Spleen (tissue), 11 donors: Measurements from ENCODE around the gene DISP2. TPM values are rescaled to one million over a fixed set of nuclear protein-coding genes. Genes with fewer than 3 reads are reported as not detected.

Source experiments
- DNase-seq: peaks from one replicate; pipeline ENCODE4 v3.0.0-alpha.2; 2020
- H3K27ac ChIP-seq, 8 donors: fragments of 200-600 bp; sonication (generic) in 7 of 8; 1 replicate in 4 of 8; 2 replicates in 4 of 8; pipeline versions ENCODE4 v1.5.0 to v1.8.0; 2016 to 2021; ENCODE audit warnings: inconsistent platforms in 4 of 8, mild to moderate bottlenecking in 4 of 8, moderate library complexity in 1 of 8
- H3K27me3 ChIP-seq, 7 donors: fragments of 200-600 bp; sonication (generic) in 6 of 7; replicated peaks in 1 of 7; 1 replicate in 4 of 7; 2 replicates in 3 of 7; pipeline versions ENCODE4 v1.5.0 to v1.8.0; 2016 to 2021; ENCODE audit warnings: inconsistent platforms in 3 of 7, mild to moderate bottlenecking in 1 of 7
- H3K36me3 ChIP-seq, 6 donors: fragments of 200-600 bp; sonication (generic) in 5 of 6; 1 replicate in 4 of 6; 2 replicates in 2 of 6; pipeline versions ENCODE4 v1.5.0 to v1.8.0; 2016 to 2021; ENCODE audit warnings: inconsistent platforms in 2 of 6
- H3K4me1 ChIP-seq, 6 donors: fragments of 200-600 bp; sonication (generic) in 5 of 6; 1 replicate in 3 of 6; 2 replicates in 3 of 6; pipeline versions ENCODE4 v1.5.0 to v1.8.0; 2016 to 2021; ENCODE audit warnings: inconsistent platforms in 3 of 6
- H3K4me3 ChIP-seq, 8 donors: fragments of 200-600 bp; sonication (generic) in 7 of 8; 1 replicate in 4 of 8; 2 replicates in 4 of 8; pipeline versions ENCODE4 v1.5.0 to v1.8.0; 2016 to 2021; ENCODE audit warnings: inconsistent platforms in 4 of 8, mild to moderate bottlenecking in 4 of 8, moderate library complexity in 2 of 8
- H3K9me3 ChIP-seq, 8 donors: fragments of 200-600 bp; sonication (generic) in 7 of 8; 1 replicate in 4 of 8; 2 replicates in 4 of 8; pipeline versions ENCODE4 v1.5.0 to v1.8.0; 2016 to 2021; ENCODE audit warnings: inconsistent platforms in 4 of 8
- POLR2A ChIP-seq, 3 donors: fragments of 450-650 bp; IDR thresholded peaks; one replicate each; pipeline ENCODE4 v1.5.1; 2017; ENCODE audit warnings: antibody characterized with exemption in 3 of 3, mild to moderate bottlenecking in 1 of 3
- POLR2AphosphoS5 ChIP-seq, 3 donors: sonication (generic); formaldehyde crosslinking; IDR thresholded peaks; one replicate each; pipeline ENCODE4 v1.5.1; 2017; ENCODE audit warnings: antibody characterized with exemption in 3 of 3
- WGBS, 5 donors: extraction: QIAGEN DNeasy Blood & Tissue Kit in 3 of 5; methylation state at CpG; one replicate each; pipeline versions ENCODE4 v1.1.5 to v1.1.7; 2013 to 2018; 5-methylcytosine and 5-hydroxymethylcytosine counted together
- intact Hi-C: fragments of 100-400 bp; cut with DNase I; formaldehyde crosslinking; loops from one replicate; pipeline ENCODE4 v1.15.0; 2023; ENCODE audit warnings: low total_unique reads
- polyA plus RNA-seq, 3 donors: library from polyadenylated mRNA; stranded (reverse); fragments of 200-250 nt; gene quantifications; one replicate each; pipeline ENCODE4 v1.2.1, GENCODE V29; 2013
- total RNA-seq, 7 donors: library from RNA; depleted of rRNA in 3 of 7; stranded (reverse); fragments of >200 nt in 3 of 7; fragmentation: NEBNext Ultra II Directional in 4 of 7; extraction: Animal tissue kit (Norgen Biotek cat#: 25700) in 4 of 7; gene quantifications; one replicate each; pipeline versions ENCODE4 v1.1.0 to v1.2.1, GENCODE V29; 2016 to 2021
- TF ChIP-seq, protein P1 (sequence below), 11 experiments: fragments of 200-600 bp in 7 of 11; fragments of 450-650 bp in 4 of 11; sonication (generic) in 4 of 11; IDR thresholded peaks in 8 of 11; conservative IDR thresholded peaks in 3 of 11; 1 replicate in 7 of 11; 2 replicates in 4 of 11; pipeline versions ENCODE4 v1.4.0 to v1.8.0; 2016 to 2021; ENCODE audit warnings: antibody characterized with exemption in 11 of 11, inconsistent platforms in 4 of 11, mild to moderate bottlenecking in 1 of 11
- donor health status: healthy with polysubstance abuse.
- donor health status: DM: no; HTN: no; CAD: no; lungs with moderate emphysema.
- donor health status: DM: no; HTN: no; CAD: no.
- donor health status: Bipolar disorder and iron deficiency.
- donor health status: healthy.
- donor health status: DM: no; HTN: no; CAD: no.
- donor health status: DM: yes; HTN: yes; CAD: no.

DISP2 gene
- total and polyA plus RNA-seq, 10 donors = 0.05 to 3.0 (median 0.54) TPM; not detected in 1

DNA sequence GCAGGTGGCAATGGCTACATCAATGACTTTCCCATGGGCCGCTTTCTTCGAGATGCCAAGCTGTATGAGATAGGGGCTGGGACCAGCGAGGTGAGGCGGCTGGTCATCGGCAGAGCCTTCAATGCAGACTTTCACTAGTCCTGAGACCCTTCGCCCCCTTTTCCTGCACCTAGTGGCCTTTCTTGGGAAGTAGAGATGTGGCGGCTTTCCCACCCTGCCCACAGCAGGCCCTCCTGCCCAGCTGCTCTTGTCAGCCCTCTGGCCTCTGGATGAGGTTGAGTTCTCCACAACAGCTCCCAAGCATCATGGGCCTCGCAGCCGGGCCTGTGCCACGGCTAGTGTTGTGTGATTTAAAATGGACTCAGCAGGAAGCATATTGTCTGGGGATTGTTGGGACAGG is 60.1 kb downstream of the DISP2 start:
- H3K9me3 ChIP-seq = no peaks in the 10 kb centered on the region
- no peaks in the 10 kb centered on the region for H3K27me3 ChIP-seq
- H3K27ac ChIP-seq = no peak overlapping the region
- TF ChIP-seq, protein P1, sequence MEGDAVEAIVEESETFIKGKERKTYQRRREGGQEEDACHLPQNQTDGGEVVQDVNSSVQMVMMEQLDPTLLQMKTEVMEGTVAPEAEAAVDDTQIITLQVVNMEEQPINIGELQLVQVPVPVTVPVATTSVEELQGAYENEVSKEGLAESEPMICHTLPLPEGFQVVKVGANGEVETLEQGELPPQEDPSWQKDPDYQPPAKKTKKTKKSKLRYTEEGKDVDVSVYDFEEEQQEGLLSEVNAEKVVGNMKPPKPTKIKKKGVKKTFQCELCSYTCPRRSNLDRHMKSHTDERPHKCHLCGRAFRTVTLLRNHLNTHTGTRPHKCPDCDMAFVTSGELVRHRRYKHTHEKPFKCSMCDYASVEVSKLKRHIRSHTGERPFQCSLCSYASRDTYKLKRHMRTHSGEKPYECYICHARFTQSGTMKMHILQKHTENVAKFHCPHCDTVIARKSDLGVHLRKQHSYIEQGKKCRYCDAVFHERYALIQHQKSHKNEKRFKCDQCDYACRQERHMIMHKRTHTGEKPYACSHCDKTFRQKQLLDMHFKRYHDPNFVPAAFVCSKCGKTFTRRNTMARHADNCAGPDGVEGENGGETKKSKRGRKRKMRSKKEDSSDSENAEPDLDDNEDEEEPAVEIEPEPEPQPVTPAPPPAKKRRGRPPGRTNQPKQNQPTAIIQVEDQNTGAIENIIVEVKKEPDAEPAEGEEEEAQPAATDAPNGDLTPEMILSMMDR (IDR thresholded peaks at IDR 0.05 in 8 of 11, conservative IDR thresholded peaks at IDR 0.05 in 3 of 11) = no peak
- TF ChIP-seq POLR2A (IDR thresholded peaks at IDR 0.05) = no peak
- peak in 1 of 3 donors; percentile 20 for TF ChIP-seq POLR2AphosphoS5 (IDR thresholded peaks at IDR 0.05)
- no peak overlapping the region for H3K4me3 ChIP-seq
- no peak for DNase-seq
- WGBS, 5 donors = 92 to 97% (median 93%) methylated on average over 10 of the region's 10 CpGs
- H3K36me3 ChIP-seq = peaks cover 0 to 67% (median 56%) of the 10 kb centered on the region in 6 donors
- peaks cover 11 to 24% (median 21%) of the 10 kb centered on the region in 6 donors for H3K4me1 ChIP-seq
- intact Hi-C loops = loop anchor here (10.0 kb wide), 1 partner anchor 53 kb away; no protein-coding TSS in a partner anchor

DNA sequence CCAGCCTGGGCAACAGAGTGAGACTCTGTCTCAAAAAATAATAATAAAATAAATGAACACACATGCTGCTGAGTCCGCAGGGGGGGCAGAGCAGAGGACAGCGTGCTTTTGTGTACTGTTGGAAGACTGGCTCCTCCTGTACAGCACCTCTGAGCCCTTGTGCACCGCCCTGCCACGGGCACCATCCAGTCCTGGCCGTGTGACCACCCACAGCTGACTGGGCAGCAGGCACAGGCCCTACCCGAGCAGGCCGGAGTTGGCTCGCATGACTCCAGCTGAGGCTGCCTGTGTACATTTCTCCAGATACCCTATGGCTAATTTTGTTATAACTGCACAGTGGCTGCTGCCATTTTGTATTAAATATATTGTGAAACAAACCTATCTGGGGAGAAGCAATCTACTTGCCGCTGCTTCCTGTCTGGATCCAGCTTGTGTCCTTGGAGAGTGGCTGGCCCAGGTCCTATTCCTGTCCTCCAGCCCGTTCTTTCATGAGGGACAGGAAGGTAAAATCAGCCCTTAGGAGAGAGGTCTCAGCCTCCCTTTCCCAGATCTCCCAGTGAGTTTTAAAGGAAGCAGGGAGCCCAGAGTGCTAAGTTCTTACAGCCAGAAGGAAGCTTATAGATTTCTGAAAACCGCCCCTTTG is 62.2 kb downstream of the DISP2 start:
- no peaks in the 10 kb centered on the region for H3K9me3 ChIP-seq
- no peak for DNase-seq
- H3K27ac ChIP-seq = peak overlapping the region in 4 of 8 donors; percentile 38 to 65 (median 51)

DNA sequence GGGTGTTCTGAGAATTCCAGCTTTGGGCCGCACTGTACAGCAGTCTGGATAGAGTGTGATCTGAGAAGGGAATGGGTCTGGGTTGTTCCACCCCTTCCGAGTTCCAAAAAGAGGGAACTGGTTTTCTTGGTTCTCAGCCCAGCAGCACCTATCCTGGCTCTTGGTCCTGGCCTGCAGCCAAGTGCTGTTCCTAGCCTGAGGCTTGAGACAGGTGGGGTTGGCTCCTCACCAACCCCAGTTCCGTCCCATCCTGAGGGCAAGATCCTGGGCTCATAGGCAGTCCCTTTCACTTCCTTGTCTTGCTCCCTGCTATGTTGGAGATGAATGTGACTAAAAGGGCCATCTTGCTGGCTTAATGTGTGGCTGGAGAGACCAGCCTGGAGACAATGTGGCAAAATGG is 62.8 kb downstream of the DISP2 start:
- no peak for DNase-seq
- no peak for TF ChIP-seq POLR2AphosphoS5 (IDR thresholded peaks at IDR 0.05)
- TF ChIP-seq POLR2A (IDR thresholded peaks at IDR 0.05) = no peak
- TF ChIP-seq, protein P1 (IDR thresholded peaks at IDR 0.05 in 8 of 11, conservative IDR thresholded peaks at IDR 0.05 in 3 of 11) = no peak
- Histone ChIP-seq H3K4me1 (peaks cover 11 to 24% (median 21%) of the 10 kb centered on the region in 6 donors), H3K4me3 (no peak overlapping the region), H3K9me3 (no peaks in the 10 kb centered on the region), H3K36me3 (peaks cover 0 to 40% (median 30%) of the 10 kb centered on the region in 6 donors), H3K27ac (peak overlapping the region in 5 of 8 donors; percentile 20 to 63 (median 48)), H3K27me3 (no peaks in the 10 kb centered on the region)
- intact Hi-C loops = loop anchor here (5.0 kb wide), 3 partner anchors 78 to 143 kb away; partner anchors contain the start of genes CCDC9B and INAFM2
- 41 to 68% (median 62%) methylated on average over 3 of the region's 3 CpGs for WGBS, 5 donors

More for the DNA sequence above, 62.2 kb downstream of the DISP2 start:
- Histone ChIP-seq H3K27me3 (no peaks in the 10 kb centered on the region), H3K36me3 (peaks cover 0 to 46% (median 36%) of the 10 kb centered on the region in 6 donors), H3K4me3 (no peak overlapping the region), H3K4me1 (peaks cover 11 to 24% (median 21%) of the 10 kb centered on the region in 6 donors)
- intact Hi-C loops = loop anchor here (5.0 kb wide), 3 partner anchors 78 to 143 kb away; partner anchors contain the start of genes CCDC9B and INAFM2
- TF ChIP-seq, protein P1 (IDR thresholded peaks at IDR 0.05 in 8 of 11, conservative IDR thresholded peaks at IDR 0.05 in 3 of 11) = no peak
- TF ChIP-seq POLR2AphosphoS5 (IDR thresholded peaks at IDR 0.05) (peak; percentile 4 to 58 (median 30)), POLR2A (IDR thresholded peaks at IDR 0.05) (no peak)
- WGBS, 5 donors = 74 to 83% (median 80%) methylated on average over 11 of the region's 11 CpGs
